ENCODE measurements around the gene ZNF658.
"Not testable (repeated sequence)": the region's sequence is repeated elsewhere in the genome, so short reads cannot be mapped to it uniquely, and the experiment has no call there.

Gene ZNF658

DNA sequence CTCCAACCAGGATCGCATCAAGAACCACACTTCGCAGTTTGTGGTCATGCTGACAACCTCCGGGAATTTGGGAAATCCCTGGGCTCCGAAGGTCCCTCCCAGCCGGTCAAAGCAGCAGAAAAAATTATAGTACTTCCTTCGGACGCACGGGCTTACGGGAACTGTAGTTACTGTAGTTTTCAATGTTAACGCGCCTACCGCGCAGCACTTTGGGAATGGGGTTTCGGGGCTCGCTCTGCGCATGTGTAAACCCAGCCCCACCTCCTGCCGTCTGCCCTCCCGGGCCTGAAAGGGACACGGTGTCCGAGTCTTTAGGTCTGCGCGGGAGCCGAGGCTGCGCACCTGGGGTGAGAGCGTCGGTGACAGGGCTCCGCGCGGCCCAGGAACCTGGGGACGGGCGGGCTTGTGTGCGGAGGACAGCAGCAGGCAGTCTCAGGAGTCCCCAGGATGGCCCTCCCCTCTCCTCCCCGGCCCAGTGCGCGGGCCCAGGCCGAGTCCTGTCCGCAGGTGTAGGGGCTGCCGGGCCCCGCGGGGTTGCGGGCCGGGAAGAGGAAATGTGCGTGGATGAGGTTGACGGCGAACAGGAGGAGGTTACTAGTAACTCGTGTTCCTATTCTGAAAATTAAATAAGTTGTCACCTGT, at the start of gene ZNF658:
Gene ZNF658 (plus strand): TSS at position 236 of the 642 bp plus-strand sequence. CDS start 2,837 bp downstream, outside the sequence.
- not testable (repeated sequence) for H3K4me1 Mint-ChIP-seq; H3K9me3 Mint-ChIP-seq; H3K36me3 Mint-ChIP-seq (ENCODE audit: insufficient read depth); H3K27me3 Mint-ChIP-seq
- Mint-ChIP-seq H3K27ac (ENCODE audit: low read depth) (peak within 1 kb of the TSS; percentile 66), H3K4me3 (peak within 1 kb of the TSS; percentile 89)
- peak; percentile 79 for ATAC-seq (replicated peaks; ENCODE audit: extremely low read depth, poor library complexity, severe bottlenecking)
- peak in 1 of 2 donors; percentile 15 for DNase-seq (ENCODE audit: low spot score in 2 of 2)

DNA sequence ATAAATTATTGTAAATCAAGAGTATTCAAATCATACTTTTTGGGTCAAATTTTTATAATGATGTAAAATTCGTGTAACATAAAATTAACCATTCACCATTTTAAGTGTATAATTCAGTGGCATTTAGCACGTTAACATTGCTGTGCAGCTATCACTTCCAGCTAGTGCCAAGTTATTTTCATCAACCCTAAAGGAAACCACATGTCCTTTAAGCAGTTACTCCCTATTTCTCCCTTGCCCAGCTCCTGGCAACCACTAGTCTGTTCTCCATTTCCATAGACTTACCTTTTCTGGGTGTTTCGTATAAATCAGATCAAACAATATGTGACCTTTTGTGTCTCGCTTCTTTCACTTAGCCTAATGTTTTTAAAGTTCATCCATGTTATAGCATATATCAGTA, 38.8 kb upstream of the ZNF658 start:
- not testable (repeated sequence) for H3K27me3 Mint-ChIP-seq; H3K36me3 Mint-ChIP-seq (ENCODE audit: insufficient read depth); H3K27ac Mint-ChIP-seq (ENCODE audit: low read depth); H3K4me1 Mint-ChIP-seq; ATAC-seq (replicated peaks; ENCODE audit: extremely low read depth, poor library complexity, severe bottlenecking); DNase-seq (ENCODE audit: low spot score in 2 of 2); H3K9me3 Mint-ChIP-seq; H3K4me3 Mint-ChIP-seq

DNA sequence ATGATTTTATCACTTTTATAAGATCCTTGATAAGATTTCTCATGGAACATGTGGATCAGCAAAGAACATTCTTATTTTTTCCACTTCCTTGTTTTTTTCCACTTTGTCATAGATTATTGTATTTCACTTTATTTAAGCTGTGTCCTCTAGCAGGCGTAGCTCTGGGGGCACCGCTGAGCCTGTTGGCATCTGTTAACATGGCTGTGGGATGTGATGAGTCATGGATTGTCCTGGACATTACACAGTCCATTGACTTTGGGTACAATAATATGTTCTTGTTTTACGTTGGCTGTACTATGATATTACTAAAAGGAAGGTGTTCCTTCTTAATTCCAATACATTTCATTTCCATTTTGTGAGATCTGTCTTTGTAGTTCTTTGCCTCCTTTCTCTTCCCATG, 31.9 kb upstream of the ZNF658 start:
- not testable (repeated sequence) for H3K9me3 Mint-ChIP-seq

DNA sequence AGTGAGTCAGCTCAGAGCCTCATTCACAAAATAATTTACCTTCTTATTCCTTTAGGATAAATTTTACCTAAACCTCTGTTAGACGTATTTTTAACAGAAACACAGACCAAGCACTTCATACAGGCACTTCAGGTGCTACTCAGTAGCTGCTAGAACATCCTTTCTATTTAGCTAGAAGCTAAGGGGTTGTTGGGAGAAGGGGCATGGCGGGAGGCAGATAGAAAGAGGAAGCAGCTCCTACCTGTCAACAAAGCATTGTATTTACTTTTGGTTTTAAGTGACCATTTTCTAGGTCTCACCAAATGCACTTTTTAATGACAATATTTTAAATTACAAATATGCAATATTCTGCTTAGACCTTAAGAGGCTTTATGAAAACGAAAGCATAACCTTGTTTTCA, 19.9 kb upstream of the ZNF658 start:
- not testable (repeated sequence) for H3K27me3 Mint-ChIP-seq; H3K9me3 Mint-ChIP-seq; H3K4me1 Mint-ChIP-seq; H3K27ac Mint-ChIP-seq (ENCODE audit: low read depth); ATAC-seq (replicated peaks; ENCODE audit: extremely low read depth, poor library complexity, severe bottlenecking); H3K36me3 Mint-ChIP-seq (ENCODE audit: insufficient read depth); H3K4me3 Mint-ChIP-seq; DNase-seq (ENCODE audit: low spot score in 2 of 2)

More for the DNA sequence above, 31.9 kb upstream of the ZNF658 start:
- not testable (repeated sequence) for H3K4me1 Mint-ChIP-seq; ATAC-seq (replicated peaks; ENCODE audit: extremely low read depth, poor library complexity, severe bottlenecking); H3K27ac Mint-ChIP-seq (ENCODE audit: low read depth); H3K36me3 Mint-ChIP-seq (ENCODE audit: insufficient read depth); H3K4me3 Mint-ChIP-seq; H3K27me3 Mint-ChIP-seq; DNase-seq (ENCODE audit: low spot score in 2 of 2)

DNA sequence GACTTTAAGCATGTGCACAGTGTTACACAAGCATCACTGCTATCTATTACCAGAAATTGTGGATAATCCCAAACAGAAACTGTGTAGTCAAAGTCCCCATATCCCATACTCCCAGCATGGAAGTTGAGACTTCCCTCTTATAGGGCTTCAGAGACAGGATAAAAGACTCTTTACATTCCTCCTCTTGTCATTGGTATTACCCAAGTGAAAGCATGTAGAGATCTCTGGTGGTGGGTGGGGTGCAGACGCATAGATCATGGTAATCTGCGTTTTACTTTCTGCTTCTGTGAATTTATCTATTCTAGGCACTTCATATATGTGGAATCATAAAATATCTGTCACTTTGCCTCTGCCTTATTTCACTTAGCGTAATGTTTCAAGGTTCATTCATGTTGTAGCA, 18.7 kb upstream of the ZNF658 start:
- not testable (repeated sequence) for ATAC-seq (replicated peaks; ENCODE audit: extremely low read depth, poor library complexity, severe bottlenecking)

DNA sequence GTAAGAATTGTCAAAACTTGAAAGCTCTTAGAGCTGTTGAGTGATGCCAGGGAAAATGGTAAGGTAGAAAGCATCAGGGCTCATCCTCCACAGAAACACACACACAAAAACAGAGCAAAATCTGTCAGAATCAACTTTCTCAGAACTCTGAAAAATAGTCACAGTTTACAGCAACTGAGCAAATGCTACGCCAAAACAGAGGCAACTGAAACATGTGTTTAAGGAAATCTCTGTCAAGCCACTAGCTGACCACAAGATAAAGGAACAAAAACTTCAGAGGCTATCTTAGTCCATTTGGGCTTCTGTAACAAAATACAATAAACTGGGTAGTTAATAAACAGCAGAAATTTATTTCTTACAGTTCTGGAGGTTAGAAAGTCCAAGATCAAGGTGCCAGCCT, 10.2 kb upstream of the ZNF658 start:
- not testable (repeated sequence) for H3K4me1 Mint-ChIP-seq; H3K27me3 Mint-ChIP-seq; H3K4me3 Mint-ChIP-seq; H3K36me3 Mint-ChIP-seq (ENCODE audit: insufficient read depth); ATAC-seq (replicated peaks; ENCODE audit: extremely low read depth, poor library complexity, severe bottlenecking); H3K9me3 Mint-ChIP-seq; DNase-seq (ENCODE audit: low spot score in 2 of 2); H3K27ac Mint-ChIP-seq (ENCODE audit: low read depth)

More for the DNA sequence above, 18.7 kb upstream of the ZNF658 start:
- H3K9me3 Mint-ChIP-seq; H3K27ac Mint-ChIP-seq (ENCODE audit: low read depth); H3K4me1 Mint-ChIP-seq; H3K36me3 Mint-ChIP-seq (ENCODE audit: insufficient read depth); H3K4me3 Mint-ChIP-seq; H3K27me3 Mint-ChIP-seq; DNase-seq (ENCODE audit: low spot score in 2 of 2): not testable (repeated sequence)

DNA sequence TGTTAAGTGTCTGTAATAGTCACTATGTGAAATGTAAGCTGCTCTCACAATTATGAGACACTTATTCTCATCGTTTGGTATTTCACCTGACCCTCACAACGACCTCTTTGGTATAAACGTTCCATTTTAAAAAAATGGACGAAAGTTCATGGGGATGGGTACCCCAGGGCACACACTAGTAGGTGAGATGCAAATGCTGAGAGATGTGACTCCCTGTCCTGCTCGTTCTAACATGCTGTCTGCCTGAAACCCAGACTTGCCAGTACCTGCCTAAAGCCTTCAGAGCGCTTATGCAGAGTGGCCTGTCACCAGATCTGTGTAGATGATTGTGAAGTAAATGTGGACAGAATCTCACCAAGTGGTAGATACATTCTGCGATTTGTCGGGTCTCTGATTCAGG, 616 bp downstream of the ZNF658 start:
- H3K36me3 Mint-ChIP-seq (ENCODE audit: insufficient read depth); DNase-seq (ENCODE audit: low spot score in 2 of 2); H3K9me3 Mint-ChIP-seq; H3K4me1 Mint-ChIP-seq; H3K27me3 Mint-ChIP-seq; H3K27ac Mint-ChIP-seq (ENCODE audit: low read depth); ATAC-seq (replicated peaks; ENCODE audit: extremely low read depth, poor library complexity, severe bottlenecking): not testable (repeated sequence)
- H3K4me3 Mint-ChIP-seq: peak overlapping the region; percentile 89

DNA sequence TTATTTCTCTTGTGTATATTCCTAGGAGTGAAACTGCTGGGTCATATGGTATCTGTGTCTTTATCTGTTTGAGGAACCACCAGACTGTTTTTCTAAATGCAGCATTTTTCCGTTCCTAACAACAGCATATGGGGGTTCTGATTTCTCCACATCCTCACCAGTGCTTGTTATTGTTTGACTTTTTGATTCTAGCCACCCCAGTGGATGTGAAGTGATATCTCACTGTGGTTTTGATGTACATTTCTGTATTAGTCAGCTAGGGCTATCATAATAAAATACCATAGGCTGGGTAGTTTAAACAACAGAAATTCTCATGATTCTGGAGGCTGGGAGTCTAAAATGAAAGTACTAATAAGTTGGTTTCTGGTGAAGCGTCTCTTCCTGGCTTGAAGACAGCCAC, 9.0 kb downstream of the ZNF658 start:
- not testable (repeated sequence) for H3K36me3 Mint-ChIP-seq (ENCODE audit: insufficient read depth); ATAC-seq (replicated peaks; ENCODE audit: extremely low read depth, poor library complexity, severe bottlenecking); H3K27ac Mint-ChIP-seq (ENCODE audit: low read depth); H3K4me3 Mint-ChIP-seq; H3K27me3 Mint-ChIP-seq; DNase-seq (ENCODE audit: low spot score in 2 of 2); H3K9me3 Mint-ChIP-seq; H3K4me1 Mint-ChIP-seq

DNA sequence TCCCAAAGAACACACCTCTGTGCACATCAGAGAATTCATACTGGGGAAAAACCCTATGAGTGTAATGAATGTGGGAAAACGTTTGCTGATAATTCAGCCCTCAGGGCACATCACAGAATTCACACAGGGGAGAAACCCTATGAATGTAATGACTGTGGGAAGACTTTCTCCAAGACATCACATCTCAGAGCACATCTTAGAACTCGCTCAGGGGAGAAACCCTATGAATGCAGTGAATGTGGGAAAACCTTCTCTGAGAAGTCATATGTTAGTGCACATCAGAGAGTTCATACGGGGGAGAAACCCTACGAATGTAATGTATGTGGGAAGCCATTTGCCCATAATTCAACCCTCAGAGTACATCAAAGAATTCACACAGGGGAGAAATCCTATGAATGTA, 19.5 kb downstream of the ZNF658 start:
- H3K27me3 Mint-ChIP-seq; H3K4me1 Mint-ChIP-seq; H3K9me3 Mint-ChIP-seq; H3K27ac Mint-ChIP-seq (ENCODE audit: low read depth); H3K4me3 Mint-ChIP-seq; DNase-seq (ENCODE audit: low spot score in 2 of 2); ATAC-seq (replicated peaks; ENCODE audit: extremely low read depth, poor library complexity, severe bottlenecking); H3K36me3 Mint-ChIP-seq (ENCODE audit: insufficient read depth): not testable (repeated sequence)

DNA sequence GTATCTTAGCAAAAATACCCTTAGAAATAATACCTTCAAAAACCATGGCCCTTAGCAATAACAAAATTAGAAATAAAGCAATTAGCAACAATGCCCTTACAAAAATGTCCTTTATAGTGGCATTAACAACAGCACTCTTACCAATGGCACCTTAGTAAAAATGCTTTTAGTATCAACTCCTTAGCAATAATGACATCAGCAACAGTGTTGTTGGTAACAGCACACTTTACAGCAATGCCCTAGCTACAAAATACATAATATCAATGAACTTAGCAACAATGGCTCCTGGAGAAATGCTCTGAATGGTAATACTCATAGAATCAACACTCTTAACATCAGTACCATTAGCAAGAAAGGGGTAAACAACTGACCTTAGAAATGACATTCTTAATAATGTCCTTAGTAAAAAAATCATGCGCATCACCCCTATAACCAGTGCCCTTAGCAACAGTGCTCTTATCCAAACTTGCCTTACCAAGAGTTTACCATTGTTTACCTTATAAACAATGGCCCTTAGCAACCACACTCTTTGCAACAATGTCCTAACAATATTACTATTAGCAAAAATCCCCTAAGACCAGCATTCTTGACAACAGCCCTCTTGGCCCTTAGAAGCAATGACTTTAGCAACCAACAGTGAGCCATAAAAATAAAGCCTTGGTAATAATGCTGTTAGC, 35.8 kb downstream of the ZNF658 start:
- H3K9me3 Mint-ChIP-seq; H3K4me1 Mint-ChIP-seq; H3K36me3 Mint-ChIP-seq (ENCODE audit: insufficient read depth); H3K27ac Mint-ChIP-seq (ENCODE audit: low read depth); H3K27me3 Mint-ChIP-seq; H3K4me3 Mint-ChIP-seq; DNase-seq (ENCODE audit: low spot score in 2 of 2); ATAC-seq (replicated peaks; ENCODE audit: extremely low read depth, poor library complexity, severe bottlenecking): not testable (repeated sequence)

DNA sequence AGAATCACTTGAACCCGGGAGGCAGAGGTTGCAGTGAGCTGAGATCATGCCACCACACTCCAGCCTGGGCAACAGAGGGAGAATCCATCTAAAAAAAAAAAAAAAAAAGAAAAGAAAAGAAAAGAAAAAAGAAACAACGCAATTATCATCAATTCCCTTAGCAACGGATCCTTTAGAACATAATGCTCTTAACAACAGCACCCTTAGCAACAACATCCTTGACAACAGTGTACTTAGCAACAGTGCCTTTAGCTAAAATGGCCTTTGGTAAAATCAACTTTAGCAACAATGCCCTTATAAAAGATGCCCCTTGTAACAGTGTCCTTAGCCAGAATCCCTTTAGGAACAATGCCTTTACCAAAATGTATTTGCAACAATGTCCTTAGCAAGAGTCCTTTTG, 37.1 kb downstream of the ZNF658 start:
- H3K4me1 Mint-ChIP-seq; H3K27me3 Mint-ChIP-seq; H3K4me3 Mint-ChIP-seq; H3K9me3 Mint-ChIP-seq; DNase-seq (ENCODE audit: low spot score in 2 of 2); H3K27ac Mint-ChIP-seq (ENCODE audit: low read depth); H3K36me3 Mint-ChIP-seq (ENCODE audit: insufficient read depth); ATAC-seq (replicated peaks; ENCODE audit: extremely low read depth, poor library complexity, severe bottlenecking): not testable (repeated sequence)

DNA sequence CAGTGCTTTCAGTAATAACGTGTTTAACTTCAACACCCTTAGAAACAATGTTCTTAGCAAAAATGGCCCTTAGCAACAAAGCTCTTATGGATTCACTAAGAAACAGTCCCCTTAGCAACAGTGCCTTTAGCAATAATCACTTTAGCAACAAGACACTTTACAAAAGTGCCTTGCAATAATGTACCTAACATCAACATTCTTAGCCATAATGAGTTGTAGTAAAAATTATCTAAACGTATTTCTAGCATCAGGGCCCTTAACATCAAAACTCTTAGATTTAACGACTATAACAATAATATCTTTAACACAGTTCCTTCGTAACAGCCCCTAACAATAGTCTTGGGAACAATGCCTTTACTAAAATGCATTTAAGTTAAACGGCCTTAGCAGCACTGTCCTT, 37.8 kb downstream of the ZNF658 start:
- not testable (repeated sequence) for H3K36me3 Mint-ChIP-seq (ENCODE audit: insufficient read depth); ATAC-seq (replicated peaks; ENCODE audit: extremely low read depth, poor library complexity, severe bottlenecking)

More for the DNA sequence above, 37.8 kb downstream of the ZNF658 start:
- not testable (repeated sequence) for H3K27ac Mint-ChIP-seq (ENCODE audit: low read depth); H3K4me1 Mint-ChIP-seq; DNase-seq (ENCODE audit: low spot score in 2 of 2); H3K27me3 Mint-ChIP-seq; H3K9me3 Mint-ChIP-seq; H3K4me3 Mint-ChIP-seq

Measured in central memory CD8-positive, alpha-beta T cell (primary cell).